NCI-H2196 (cell line): ENCODE data around the gene ANKUB1.
"Not testable (repeated sequence)": the region's sequence is repeated elsewhere in the genome, so short reads cannot be mapped to it uniquely, and the experiment has no call there.

Source experiments
- DNase-seq: peaks from one replicate; lab custom pipeline; 2025; ENCODE audit not compliant: unreplicated experiment; lab: John Stamatoyannopoulos, UW

Gene ANKUB1

DNA sequence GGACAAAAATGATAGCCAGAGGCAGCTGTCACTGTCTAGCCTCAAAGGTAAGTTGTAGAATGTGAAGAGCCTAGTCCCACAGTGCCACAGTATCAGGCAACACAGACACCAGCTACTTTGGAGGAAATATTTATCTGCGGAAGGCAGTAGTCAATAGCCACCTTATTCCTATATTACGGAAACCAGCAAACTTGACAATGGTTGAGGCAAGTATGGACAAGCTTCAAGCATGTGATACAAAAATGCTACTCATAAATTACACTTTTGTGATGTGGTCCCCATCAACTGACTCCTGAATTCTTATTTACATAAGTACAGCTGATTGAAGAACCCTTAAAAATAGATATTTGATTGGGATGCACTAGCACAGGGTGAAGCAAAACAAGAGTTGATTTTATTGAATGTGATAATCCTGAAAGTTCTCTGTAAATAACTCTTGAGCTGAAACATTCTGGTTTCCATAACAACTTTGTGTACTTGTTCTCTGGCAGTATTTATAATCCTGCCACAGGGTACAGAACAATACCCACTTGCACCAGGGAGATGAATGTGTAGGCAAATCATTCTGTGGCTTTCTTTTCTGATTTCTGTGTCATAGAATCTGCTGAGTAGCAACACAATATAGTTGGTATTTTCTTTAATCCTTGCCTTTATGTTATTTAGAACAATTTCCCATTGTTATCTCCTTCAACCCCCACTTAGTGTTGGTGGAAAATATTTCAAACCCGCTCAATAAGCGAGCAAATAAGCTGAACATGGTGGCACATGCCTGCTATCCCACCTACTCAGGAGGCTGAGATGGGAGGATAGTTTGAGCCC lies at the start of gene ANKUB1:
Gene ANKUB1 (minus strand): TSS at position 103 of the 819 bp plus-strand sequence. CDS start 188 bp downstream, outside the sequence.
- DNase-seq, result no peak

DNA sequence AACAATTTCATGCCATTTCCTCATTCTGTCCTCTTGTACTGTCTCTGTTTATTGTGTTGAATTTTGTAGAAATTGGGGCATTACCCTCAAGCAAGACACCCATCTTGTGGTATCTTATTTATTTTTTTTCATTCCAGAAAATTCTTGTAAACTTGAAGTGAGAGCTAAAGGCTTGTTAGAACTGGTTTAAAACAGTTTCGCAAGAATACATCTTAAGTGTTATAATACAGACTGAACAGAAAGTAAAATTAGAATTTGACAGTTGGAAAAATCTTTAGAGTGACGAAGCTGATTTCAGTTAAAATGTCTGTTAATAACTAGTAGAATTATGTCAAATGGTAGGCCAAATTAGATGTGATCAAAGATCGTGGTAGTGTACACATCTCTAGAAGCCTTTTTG lies 47.5 kb upstream of the ANKUB1 start:
- DNase-seq, result no peak

- DNase-seq, result not testable (repeated sequence)
Measured at GRCh38 chr3:149839469-149839868, 47.1 kb upstream of the ANKUB1 start.

GRCh38 chr3:149838491-149838890 lies 46.1 kb upstream of the ANKUB1 start:
- DNase-seq, result not testable (repeated sequence)

- no peak for DNase-seq
Measured at GRCh38 chr3:149833241-149833640, 40.9 kb upstream of the ANKUB1 start.

DNA sequence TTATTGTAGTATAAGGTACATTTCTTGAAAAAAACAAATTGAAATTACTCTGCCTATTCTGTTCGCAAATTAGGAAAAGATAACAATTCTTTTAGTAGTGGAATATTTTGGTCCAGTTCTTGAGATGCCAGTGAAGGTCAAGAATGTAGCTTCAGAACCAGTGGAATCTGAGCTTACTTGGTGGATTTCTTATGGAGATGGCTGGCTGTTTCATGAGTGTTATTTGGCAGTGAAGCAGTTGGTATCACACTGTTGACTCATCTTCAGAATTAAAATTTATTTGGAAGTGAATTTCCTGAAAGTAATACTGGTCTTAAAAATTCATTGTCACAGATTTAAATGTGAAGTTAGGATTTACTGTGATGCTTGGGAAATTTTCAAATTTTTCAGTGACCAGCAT lies 39.7 kb upstream of the ANKUB1 start:
- no peak for DNase-seq

DNA sequence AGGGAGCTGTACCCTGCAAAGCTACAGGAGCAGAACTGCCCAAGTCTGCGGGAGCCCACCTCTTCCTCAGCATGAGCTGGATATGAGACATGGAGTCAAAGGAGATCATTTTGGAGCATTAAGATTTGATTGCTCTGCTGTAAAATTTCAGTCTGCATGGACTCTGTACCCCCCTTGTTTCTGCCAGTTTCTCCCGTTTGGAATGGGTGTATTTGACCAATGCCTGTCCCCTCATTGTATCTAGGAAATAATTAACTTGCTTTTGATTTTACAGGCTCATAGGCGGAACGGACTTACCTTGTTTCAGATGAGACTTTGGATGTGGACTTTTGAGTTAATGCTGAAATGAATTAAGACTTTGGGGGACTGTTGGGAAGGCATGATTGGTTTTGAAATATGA lies 39.0 kb upstream of the ANKUB1 start:
- no peak for DNase-seq

DNA sequence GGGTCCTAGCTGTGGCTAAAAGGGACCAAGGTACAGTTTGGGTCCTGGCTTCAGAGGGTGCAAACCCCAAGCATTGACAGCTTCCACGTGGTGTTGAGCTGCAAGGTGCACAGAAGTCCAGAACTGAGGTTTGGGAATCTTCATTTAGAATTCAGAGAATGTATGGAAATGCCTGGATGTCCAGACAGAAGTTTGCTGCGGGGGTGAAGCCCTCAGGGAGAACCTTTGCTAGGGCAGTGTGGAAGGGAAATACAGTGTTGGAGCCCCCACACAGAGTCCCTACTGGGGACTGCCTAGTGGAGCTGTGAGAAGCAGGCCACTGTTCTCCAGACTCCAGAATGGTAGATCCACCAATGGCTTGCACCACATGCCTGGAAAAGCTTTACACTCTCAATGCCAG lies 38.5 kb upstream of the ANKUB1 start:
- no peak for DNase-seq

GRCh38 chr3:149829631-149830030 lies 37.3 kb upstream of the ANKUB1 start:
- DNase-seq, result not testable (repeated sequence)

DNA sequence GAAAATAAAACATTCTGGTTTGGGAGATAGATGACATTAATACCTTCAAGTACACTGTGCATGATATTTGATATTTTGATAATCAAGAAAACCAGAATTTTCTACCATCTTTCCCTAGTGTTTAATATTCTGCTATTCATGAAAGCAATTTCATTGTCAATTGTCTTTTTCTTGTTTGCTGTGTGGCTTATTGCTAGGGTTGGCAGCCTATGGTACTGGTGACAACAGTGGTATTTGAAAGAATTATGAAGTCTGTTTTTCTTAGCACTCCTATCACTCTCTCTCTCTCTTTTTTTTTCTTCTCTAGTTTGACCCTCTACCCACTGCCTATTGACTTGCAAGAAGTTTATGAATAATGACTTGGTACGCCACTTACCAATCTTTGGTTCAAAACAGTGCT lies 36.0 kb upstream of the ANKUB1 start:
- DNase-seq, result no peak

- no peak for DNase-seq
Measured at GRCh38 chr3:149826636-149827035, 34.3 kb upstream of the ANKUB1 start.

GRCh38 chr3:149820183-149820582 lies 27.8 kb upstream of the ANKUB1 start:
- DNase-seq, result no peak

- no peak for DNase-seq
Measured at GRCh38 chr3:149819432-149819831, 27.1 kb upstream of the ANKUB1 start.

DNA sequence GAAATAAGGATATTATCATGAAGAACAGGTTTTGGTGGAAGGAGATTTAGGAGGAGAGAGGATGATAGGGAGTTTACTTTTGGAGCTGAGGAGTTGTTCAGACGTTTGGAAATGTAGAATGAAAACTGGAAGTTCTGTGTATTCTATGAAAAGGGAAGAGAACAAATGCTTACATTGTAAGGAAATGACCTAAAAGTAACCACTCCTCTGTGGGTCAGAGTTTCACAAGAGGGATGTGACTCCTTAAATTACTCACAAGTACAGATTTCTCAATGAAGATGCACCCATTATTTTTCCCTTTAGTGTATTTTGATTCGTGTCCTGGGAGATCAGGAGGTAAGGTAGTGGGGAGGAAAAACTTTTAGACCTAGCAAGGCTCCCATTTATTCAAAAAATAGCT lies 24.6 kb upstream of the ANKUB1 start:
- no peak for DNase-seq

DNA sequence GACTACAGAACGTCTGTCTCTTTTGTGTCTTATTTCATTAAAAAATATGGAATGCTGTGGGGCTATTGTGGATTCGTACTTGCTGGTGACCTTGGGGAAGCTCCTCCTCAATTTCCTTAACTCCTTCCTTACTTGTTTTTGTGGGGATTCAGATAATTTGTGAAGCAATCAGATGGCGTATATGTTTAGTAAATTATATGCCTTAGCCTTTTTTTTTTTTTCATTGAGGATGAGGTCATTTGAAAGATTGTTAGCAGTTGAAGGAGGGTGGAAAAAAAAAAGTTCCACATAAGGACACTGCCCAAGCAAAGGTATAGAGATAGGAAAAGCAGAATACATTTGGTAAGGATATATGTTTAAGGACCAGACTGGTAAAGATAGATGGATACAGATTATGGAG lies 24.0 kb upstream of the ANKUB1 start:
- no peak for DNase-seq

GRCh38 chr3:149815728-149816127 lies 23.4 kb upstream of the ANKUB1 start:
- DNase-seq, result no peak

DNA sequence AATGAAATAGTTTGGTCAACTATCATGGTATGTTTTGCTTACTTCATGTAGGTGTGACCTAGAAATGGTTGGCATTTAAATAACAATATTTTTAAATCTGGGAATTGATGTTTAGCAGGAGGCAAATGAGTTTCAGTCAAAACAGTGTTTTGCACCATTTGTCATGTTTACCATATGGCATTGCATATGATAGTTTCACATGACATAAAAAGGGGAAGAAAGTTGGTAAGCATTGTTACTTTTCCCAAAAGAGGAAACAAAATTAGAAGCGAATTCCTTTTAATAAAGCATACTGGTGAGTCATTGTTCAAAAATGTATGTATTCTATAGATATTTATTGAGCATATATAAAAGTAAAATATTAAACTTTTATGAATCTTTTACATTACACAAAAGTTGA lies 23.0 kb upstream of the ANKUB1 start:
- no peak for DNase-seq

- DNase-seq, result peak; percentile 57
Measured at GRCh38 chr3:149813367-149814281, 21.3 kb upstream of the ANKUB1 start.

DNA sequence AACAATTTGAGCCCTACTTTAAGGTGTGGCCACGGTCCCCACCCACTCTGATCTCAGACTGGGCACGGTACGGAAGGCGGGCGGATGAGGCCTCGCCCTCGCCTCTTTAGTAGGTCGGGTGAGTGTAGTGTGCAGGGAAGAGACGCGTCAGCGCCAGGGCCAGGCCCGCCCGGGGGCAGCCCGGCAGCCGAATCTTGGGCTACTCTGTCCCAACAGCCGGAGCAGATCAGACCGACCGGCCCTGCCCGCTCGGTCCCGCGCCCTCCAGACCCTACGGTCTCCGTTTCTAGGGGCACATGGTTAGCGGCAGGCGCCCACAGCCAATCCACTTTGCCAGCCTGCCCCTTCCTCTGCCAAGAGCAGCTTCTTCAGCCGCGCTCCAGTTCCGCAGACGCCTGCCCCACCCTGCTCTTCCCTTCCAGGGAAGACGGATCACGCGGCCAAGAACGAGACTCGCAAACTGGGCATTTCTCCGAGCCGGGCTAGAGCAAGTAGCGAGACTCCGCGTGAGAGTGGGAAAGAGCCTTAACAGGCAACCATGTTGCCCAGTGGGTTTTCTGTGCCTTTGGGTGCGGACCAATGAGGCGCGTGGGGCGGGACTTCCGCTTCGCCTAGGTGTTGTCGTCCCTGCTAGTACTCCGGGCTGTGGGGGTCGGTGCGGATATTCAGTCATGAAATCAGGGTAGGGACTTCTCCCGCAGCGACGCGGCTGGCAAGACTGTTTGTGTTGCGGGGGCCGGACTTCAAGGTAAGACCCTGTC lies 20.4 kb upstream of the ANKUB1 start, which contains the start of gene RNF13:
Gene RNF13 (plus strand): TSS at position 610 of the 761 bp plus-strand sequence. CDS start 32,812 bp downstream, outside the sequence.
- DNase-seq, result peak; percentile 94

DNA sequence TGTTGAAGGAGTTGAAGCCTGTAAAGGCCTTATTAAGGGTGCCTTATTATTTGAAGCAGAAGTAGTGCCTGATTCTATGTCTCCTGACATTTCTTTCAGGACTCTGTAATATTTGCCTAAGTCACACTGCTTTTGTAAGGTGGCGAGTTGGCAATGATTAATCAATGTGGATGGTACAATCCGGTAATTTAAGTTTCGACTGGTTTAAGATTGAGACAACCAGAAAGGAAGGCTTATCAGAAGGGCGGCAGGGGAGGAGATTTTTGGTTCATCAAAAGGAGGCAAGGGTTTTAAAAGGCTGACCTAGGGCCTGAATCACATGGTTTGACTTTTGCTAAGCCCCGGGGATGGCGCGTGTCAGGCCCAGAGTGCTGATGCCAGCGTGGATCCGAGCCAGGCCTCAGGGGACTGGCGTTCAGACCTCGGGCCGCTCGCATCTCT lies 19.8 kb upstream of the ANKUB1 start:
- DNase-seq, result no peak

- no peak for DNase-seq
Measured at GRCh38 chr3:149810846-149811245, 18.5 kb upstream of the ANKUB1 start.
